Fibroblast of pulmonary artery (primary cell): ENCODE data around the gene MAGED1.

ENCODE experiments used
- DNase-seq: peaks from one replicate; pipeline ENCODE4 v3.0.0-alpha.2; 2010; ENCODE audit warnings: low read depth
- H3K4me3 ChIP-seq: replicated peaks from 2 replicates; pipeline ENCODE4 v1.5.1; 2011; ENCODE audit warnings: low read depth, mild to moderate bottlenecking, control low read depth, low read length, moderate library complexity
- TF ChIP-seq, protein P1 (sequence below): IDR thresholded peaks from 2 replicates; pipeline ENCODE4 v1.5.1; 2011; ENCODE audit warnings: mild to moderate bottlenecking, control low read depth, low read length, inconsistent platforms; ENCODE audit errors: missing control alignments

MAGED1 gene

DNA sequence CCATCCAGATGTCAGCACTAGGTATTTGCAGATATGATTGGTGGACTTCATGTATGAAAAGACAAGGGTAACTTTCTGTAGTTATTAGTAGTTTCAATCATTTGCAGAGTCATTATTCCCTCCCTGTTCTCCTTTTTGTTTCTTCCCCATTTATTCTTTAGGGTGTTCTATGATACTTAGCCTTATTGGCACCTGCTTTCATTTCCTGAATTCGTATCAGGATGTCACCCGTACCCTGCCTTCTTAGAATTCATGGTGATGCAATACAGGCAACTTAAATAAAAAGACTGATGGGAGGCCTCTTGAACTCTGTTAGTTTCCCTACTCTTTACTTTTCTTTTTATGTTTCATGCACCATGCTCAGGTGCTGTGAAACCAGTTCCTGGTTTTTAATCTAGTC, 24.2 kb downstream of the MAGED1 start:
- TF ChIP-seq, protein P1, sequence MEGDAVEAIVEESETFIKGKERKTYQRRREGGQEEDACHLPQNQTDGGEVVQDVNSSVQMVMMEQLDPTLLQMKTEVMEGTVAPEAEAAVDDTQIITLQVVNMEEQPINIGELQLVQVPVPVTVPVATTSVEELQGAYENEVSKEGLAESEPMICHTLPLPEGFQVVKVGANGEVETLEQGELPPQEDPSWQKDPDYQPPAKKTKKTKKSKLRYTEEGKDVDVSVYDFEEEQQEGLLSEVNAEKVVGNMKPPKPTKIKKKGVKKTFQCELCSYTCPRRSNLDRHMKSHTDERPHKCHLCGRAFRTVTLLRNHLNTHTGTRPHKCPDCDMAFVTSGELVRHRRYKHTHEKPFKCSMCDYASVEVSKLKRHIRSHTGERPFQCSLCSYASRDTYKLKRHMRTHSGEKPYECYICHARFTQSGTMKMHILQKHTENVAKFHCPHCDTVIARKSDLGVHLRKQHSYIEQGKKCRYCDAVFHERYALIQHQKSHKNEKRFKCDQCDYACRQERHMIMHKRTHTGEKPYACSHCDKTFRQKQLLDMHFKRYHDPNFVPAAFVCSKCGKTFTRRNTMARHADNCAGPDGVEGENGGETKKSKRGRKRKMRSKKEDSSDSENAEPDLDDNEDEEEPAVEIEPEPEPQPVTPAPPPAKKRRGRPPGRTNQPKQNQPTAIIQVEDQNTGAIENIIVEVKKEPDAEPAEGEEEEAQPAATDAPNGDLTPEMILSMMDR: no peak
- no peak for DNase-seq
- no peak overlapping the region for H3K4me3 ChIP-seq

DNA sequence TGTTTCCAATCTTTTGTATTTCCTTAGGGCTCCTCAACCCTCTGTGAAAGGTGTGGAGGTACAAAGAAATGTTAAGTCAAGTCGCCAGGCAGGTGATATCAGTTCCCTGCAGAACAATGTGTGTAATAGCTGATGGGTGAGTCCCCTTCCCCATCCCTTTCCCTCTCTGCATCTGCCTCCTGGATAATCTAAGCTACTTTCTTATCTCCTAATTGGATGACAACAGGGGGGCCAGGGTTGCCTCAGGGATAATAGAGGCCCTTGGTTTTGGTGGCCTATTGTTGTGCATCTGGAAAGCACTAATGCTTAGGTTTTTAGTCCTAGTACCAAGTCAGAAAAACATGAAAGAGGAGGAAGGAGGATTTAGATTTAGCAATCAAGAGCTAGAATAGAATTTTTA, 29.1 kb downstream of the MAGED1 start:
- DNase-seq: no peak
- no peak overlapping the region for H3K4me3 ChIP-seq
- TF ChIP-seq, protein P1: no peak

DNA sequence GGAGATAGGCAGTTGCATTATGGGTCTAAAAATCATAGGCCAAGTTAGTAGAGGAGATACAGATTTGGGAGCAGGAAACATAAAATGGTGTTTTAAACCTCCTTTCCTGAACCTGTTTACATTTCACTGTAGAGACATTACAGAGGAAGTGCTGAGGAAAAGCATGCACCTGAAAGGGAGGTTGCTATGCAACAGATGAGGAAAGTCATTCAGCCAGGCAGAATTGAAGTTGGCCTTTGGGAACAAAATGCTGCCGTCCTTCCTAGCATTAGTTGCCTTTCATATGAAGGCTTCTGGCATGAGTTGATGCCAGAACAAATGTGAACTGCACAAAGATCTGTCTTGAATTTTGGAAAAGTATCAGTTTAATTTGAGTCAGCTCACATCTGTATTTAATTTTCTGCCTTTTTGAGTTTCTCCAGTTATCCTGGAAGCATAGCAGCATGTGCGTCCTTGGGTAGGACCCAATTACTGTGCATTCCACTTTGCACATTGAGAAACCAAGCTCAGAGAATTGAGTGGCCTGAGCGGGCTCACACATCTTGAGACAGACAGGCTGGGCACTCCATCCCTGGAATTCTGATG, 38.2 kb downstream of the MAGED1 start:
- TF ChIP-seq, protein P1: no peak
- no peak overlapping the region for H3K4me3 ChIP-seq
- no peak for DNase-seq
